GM12878 (cell line): ENCODE results near the gene NFKBIE. TPM values are rescaled to one million over a fixed set of nuclear protein-coding genes. Genes with fewer than 3 reads are reported as not detected.

ENCODE experiments used
- ATAC-seq: fragments of 200-7000 bp; cut with Tn5 transposase; 3 replicates; pipeline ENCODE4 v1.9.1; 2020; ENCODE audit warnings: mild to moderate bottlenecking, moderate library complexity
- BruUV-seq: library from RNA; stranded (reverse); fragments of 400-500 nt; replicated peaks from 2 replicates; lab custom pipeline; 2021; lab: Mats Ljungman, UMichigan
- CTCF ChIA-PET: fragments of 300-600 bp; sonication (Branson Sonifier 250); formaldehyde crosslinking; extraction: SDS; loops from one replicate; lab custom pipeline; 2021; ENCODE audit warnings: inconsistent platforms; lab: Yijun Ruan, JAX
- POLR2A ChIA-PET: fragments of 350-600 bp; formaldehyde crosslinking; extraction: SDS; loops from one replicate; lab custom pipeline; 2021; ENCODE audit warnings: inconsistent platforms; lab: Charles Lee
- RAD21 ChIA-PET: fragments of 300-600 bp; sonication (Branson Sonifier 250); formaldehyde crosslinking; loops from one replicate; lab custom pipeline; 2023; ENCODE audit warnings: antibody characterized with exemption; ENCODE audit not compliant: unreplicated experiment; lab: Charles Lee
- SMC1A ChIA-PET: fragments of 300-600 bp; sonication (Branson Sonifier 250); formaldehyde crosslinking; loops from one replicate; lab custom pipeline; 2023; ENCODE audit not compliant: unreplicated experiment, uncharacterized antibody; lab: Charles Lee
- DNase-seq: peaks from one replicate; pipeline ENCODE4 v3.0.0-alpha.2; 2011; ENCODE audit warnings: low read depth, low spot score
- FAIRE-seq: peaks from 3 replicates; lab custom pipeline; 2011; peaks lifted over from hg19 to GRCh38; lab: Jason Lieb, UNC
- H2AFZ ChIP-seq: 2 replicates; pipeline ENCODE4 v1.6.0; 2011; ENCODE audit warnings: low read depth, low read length, control low read depth; ENCODE audit not compliant: control insufficient read depth
- H3K27ac ChIP-seq: 2 replicates; pipeline ENCODE4 v1.5.1; 2011; ENCODE audit warnings: control low read depth; ENCODE audit not compliant: control insufficient read depth, insufficient read depth
- H3K27me3 ChIP-seq, 2 experiments: replicated peaks in 1 of 2; 2 replicates each; pipeline versions ENCODE4 v1.6.0 to v1.6.1; 2011; ENCODE audit warnings: low read length in 1 of 2; ENCODE audit not compliant: control insufficient read depth in 2 of 2, insufficient read depth in 2 of 2
- H3K36me3 ChIP-seq, 2 experiments: 2 replicates each; pipeline ENCODE4 v1.5.1; 2011; ENCODE audit warnings: low read length in 1 of 2; ENCODE audit not compliant: control insufficient read depth in 2 of 2, insufficient read depth in 2 of 2
- H3K4me1 ChIP-seq: 2 replicates; pipeline ENCODE4 v1.6.1; 2011; ENCODE audit warnings: mild to moderate bottlenecking, low read length, moderate library complexity, mixed read lengths; ENCODE audit not compliant: control insufficient read depth, insufficient read depth
- H3K4me2 ChIP-seq: 2 replicates; pipeline ENCODE4 v1.6.0; 2011; ENCODE audit warnings: control low read depth; ENCODE audit not compliant: control insufficient read depth, insufficient read depth
- H3K4me3 ChIP-seq: fragments of 200-600 bp; sonication (generic); 2 replicates; pipeline ENCODE4 v1.5.1; 2016
- H3K79me2 ChIP-seq: 2 replicates; pipeline ENCODE4 v1.6.0; 2011; ENCODE audit warnings: low read length; ENCODE audit not compliant: control insufficient read depth, insufficient read depth
- H3K9ac ChIP-seq: 2 replicates; pipeline ENCODE4 v1.8.0; 2011; ENCODE audit warnings: low read length, control low read depth, mixed read lengths; ENCODE audit not compliant: control insufficient read depth, insufficient read depth
- H3K9me3 ChIP-seq: replicated peaks from 3 replicates; pipeline ENCODE4 v1.5.1; 2011; ENCODE audit warnings: mild to moderate bottlenecking, low read length; ENCODE audit not compliant: control insufficient read depth, insufficient read depth
- H4K20me1 ChIP-seq: 2 replicates; pipeline ENCODE4 v1.6.0; 2011; ENCODE audit not compliant: control insufficient read depth, insufficient read depth
- BCL11A ChIP-seq: IDR thresholded peaks from 2 replicates; pipeline ENCODE4 v1.6.1; 2011; ENCODE audit warnings: low read depth, low read length
- RBBP5 ChIP-seq: fragments of 200-600 bp; sonication (generic); conservative IDR thresholded peaks from 2 replicates; pipeline ENCODE4 v1.6.1; 2016
- WGBS: methylation state at CpG from one replicate; pipeline ENCODE4 v1.1.6; 2016; ENCODE audit warnings: low lambda C conversion rate; ENCODE audit not compliant: insufficient replicate concordance, insufficient coverage; ENCODE audit errors: missing lambda C conversion rate; 5-methylcytosine and 5-hydroxymethylcytosine counted together
- in situ Hi-C: fragments of 300-500 bp; cut with MboI; formaldehyde crosslinking; loops from 9 replicates; pipeline ENCODE4 v1.14.3; 2018; ENCODE audit warnings: mixed read lengths
- intact Hi-C: fragments of 100-400 bp; cut with micrococcal nuclease; formaldehyde crosslinking; loops from one replicate; pipeline ENCODE4 v1.14.2; 2022; ENCODE audit not compliant: unreplicated experiment
- polyA plus RNA-seq, 11 experiments: library from polyadenylated mRNA; depleted of rRNA in 4 of 11; unstranded in 6 of 11; stranded (reverse) in 5 of 11; fragments of >200 nt; fragmentation: Nextera tagmentation in 4 of 11; fragmentation: Illumina TruSeq in 1 of 11; extraction: Ambion mirVana in 4 of 11; extraction: Trizol in 1 of 11; gene quantifications; 1 replicate in 1 of 11; 2 replicates in 10 of 11; pipeline versions ENCODE4 v1.2.1 to v1.2.3, GENCODE V29; 2011 to 2016; ENCODE audit warnings: inconsistent platforms in 2 of 11, missing spikeins in 2 of 11, low read depth in 1 of 11
- total RNA-seq, 4 experiments: library from RNA; depleted of rRNA in 3 of 4; stranded (reverse); fragments of >200 nt in 3 of 4; fragmentation: Illumina TruSeq in 1 of 4; extraction: Trizol in 1 of 4; gene quantifications; 2 replicates each; pipeline versions ENCODE4 v1.2.1 to v1.2.3, GENCODE V29; 2013 to 2021
- TF ChIP-seq, protein P1 (sequence below): fragments of 450-650 bp; IDR thresholded peaks from 2 replicates; pipeline ENCODE4 v1.6.1; 2016; ENCODE audit warnings: mild to moderate bottlenecking, moderate library complexity, borderline replicate concordance

Gene NFKBIE
- total and polyA plus RNA-seq, 10 of the 15 experiments (the other 5 are each of a cell fraction or from before 2014, with no cell fraction given) = 10.4 to 106 (median 38.8) TPM

GRCh38 chr6:44312901-44313788 lies 47.8 kb upstream of the NFKBIE start, which contains the start of gene AARS2 (continued):
- TF ChIP-seq, protein P1, sequence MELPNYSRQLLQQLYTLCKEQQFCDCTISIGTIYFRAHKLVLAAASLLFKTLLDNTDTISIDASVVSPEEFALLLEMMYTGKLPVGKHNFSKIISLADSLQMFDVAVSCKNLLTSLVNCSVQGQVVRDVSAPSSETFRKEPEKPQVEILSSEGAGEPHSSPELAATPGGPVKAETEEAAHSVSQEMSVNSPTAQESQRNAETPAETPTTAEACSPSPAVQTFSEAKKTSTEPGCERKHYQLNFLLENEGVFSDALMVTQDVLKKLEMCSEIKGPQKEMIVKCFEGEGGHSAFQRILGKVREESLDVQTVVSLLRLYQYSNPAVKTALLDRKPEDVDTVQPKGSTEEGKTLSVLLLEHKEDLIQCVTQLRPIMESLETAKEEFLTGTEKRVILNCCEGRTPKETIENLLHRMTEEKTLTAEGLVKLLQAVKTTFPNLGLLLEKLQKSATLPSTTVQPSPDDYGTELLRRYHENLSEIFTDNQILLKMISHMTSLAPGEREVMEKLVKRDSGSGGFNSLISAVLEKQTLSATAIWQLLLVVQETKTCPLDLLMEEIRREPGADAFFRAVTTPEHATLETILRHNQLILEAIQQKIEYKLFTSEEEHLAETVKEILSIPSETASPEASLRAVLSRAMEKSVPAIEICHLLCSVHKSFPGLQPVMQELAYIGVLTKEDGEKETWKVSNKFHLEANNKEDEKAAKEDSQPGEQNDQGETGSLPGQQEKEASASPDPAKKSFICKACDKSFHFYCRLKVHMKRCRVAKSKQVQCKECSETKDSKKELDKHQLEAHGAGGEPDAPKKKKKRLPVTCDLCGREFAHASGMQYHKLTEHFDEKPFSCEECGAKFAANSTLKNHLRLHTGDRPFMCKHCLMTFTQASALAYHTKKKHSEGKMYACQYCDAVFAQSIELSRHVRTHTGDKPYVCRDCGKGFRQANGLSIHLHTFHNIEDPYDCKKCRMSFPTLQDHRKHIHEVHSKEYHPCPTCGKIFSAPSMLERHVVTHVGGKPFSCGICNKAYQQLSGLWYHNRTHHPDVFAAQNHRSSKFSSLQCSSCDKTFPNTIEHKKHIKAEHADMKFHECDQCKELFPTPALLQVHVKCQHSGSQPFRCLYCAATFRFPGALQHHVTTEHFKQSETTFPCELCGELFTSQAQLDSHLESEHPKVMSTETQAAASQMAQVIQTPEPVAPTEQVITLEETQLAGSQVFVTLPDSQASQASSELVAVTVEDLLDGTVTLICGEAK = no peak
- no peak for TF ChIP-seq RBBP5

DNA sequence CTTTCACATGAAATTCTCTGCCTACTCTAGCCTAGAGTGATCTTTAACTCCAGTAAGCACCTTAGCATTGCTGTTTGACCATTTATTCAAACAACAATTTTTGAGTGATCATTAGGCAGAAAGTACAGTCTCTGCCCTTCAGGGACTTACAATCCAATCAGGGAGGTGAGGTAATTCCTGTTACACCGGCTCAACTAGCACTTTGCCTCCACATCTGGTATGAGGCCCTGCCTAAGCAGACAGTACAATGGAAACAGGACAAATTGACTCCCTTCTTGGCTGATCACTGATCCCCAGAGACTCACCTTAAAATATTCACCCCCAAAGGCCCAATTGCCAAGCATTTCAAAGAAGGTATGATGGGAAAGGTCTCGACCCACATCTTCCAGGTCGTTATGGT lies 46.4 kb upstream of the NFKBIE start:
- Histone ChIP-seq H2AFZ (no peak overlapping the region), H3K4me3 (peak overlapping the region; percentile 97; the same call in 1 of the 2 replicates), H3K9me3 (no peaks in the 10 kb centered on the region), H3K9ac (no peak overlapping the region; the same call in 1 of the 2 replicates), H3K27ac (no peak overlapping the region), H3K4me2 (peak overlapping the region; percentile 81), H3K79me2 (peaks cover 11% of the 10 kb centered on the region), H3K27me3 (no peaks in the 10 kb centered on the region; a peak in 1 of 4 replicates), H3K36me3 (peaks cover 4 to 14% of the 10 kb centered on the region in 2 experiments), H3K4me1 (peaks cover 5% of the 10 kb centered on the region), H4K20me1 (no peaks in the 10 kb centered on the region)
- POLR2A ChIA-PET = no interaction called here
- BruUV-seq = no TSS peak
- CTCF ChIA-PET = interaction anchor here (1.4 to 2.8 kb wide), 3 partner anchors 17 to 44 kb away, joined by 6 to 34 read pairs (median 8); no protein-coding TSS in a partner anchor
- ATAC-seq (no peak), DNase-seq (no peak), FAIRE-seq (peak; percentile 66)
- 77% methylated on average over 3 of the region's 3 CpGs for WGBS
- RAD21 ChIA-PET = no interaction called here
- in situ Hi-C loops = no loop called here
- no peak for TF ChIP-seq BCL11A
- intact Hi-C loops = loop anchor here (2.0 kb wide), 1 partner anchor 47 kb away; the partner anchor contains the start of gene NFKBIE
- SMC1A ChIA-PET = interaction anchor here (2.7 kb wide), 1 partner anchor 44 kb away, joined by 11 read pairs; no protein-coding TSS in a partner anchor
